Kidney (tissue), 14 donors: ENCODE results near the gene ZNF19. TPM values are rescaled to one million over a fixed set of nuclear protein-coding genes. Genes with fewer than 3 reads are reported as not detected.

Experiments
- DNase-seq, 5 donors: peaks; one replicate each; pipeline ENCODE4 v3.0.0-alpha.2; 2013 to 2020
- FAIRE-seq: peaks from 2 replicates; lab custom pipeline; 2012; peaks lifted over from hg19 to GRCh38; lab: Jason Lieb, UNC
- H3K27ac ChIP-seq, 2 donors: one replicate each; pipeline ENCODE4 v1.7.0; 2013; ENCODE audit warnings: low read depth in 2 of 2, low read length in 2 of 2, inconsistent platforms in 1 of 2
- H3K27me3 ChIP-seq: one replicate; pipeline ENCODE4 v1.7.1; 2013; ENCODE audit warnings: low read length, inconsistent platforms; ENCODE audit not compliant: control insufficient read depth, insufficient read depth
- H3K36me3 ChIP-seq, 3 donors: one replicate each; pipeline versions ENCODE4 v1.7.0 to v1.7.1; 2013; ENCODE audit warnings: low read length in 3 of 3, control low read depth in 1 of 3, inconsistent platforms in 1 of 3; ENCODE audit not compliant: insufficient read depth in 3 of 3, control insufficient read depth in 2 of 3
- H3K4me1 ChIP-seq, 3 donors: one replicate each; pipeline versions ENCODE4 v1.7.0 to v1.7.1; 2013; ENCODE audit warnings: low read length in 3 of 3, inconsistent platforms in 1 of 3, low read depth in 1 of 3; ENCODE audit not compliant: control insufficient read depth in 2 of 3, insufficient read depth in 2 of 3
- H3K4me3 ChIP-seq, 3 donors: one replicate each; pipeline versions ENCODE4 v1.7.0 to v1.8.1; 2013; ENCODE audit warnings: low read length in 3 of 3, control low read depth in 1 of 3, inconsistent platforms in 1 of 3
- H3K9ac ChIP-seq, 3 donors: one replicate each; pipeline versions ENCODE4 v1.7.0 to v1.7.1; 2013; ENCODE audit warnings: low read length in 3 of 3, control low read depth in 1 of 3, inconsistent platforms in 1 of 3
- H3K9me3 ChIP-seq, 3 donors: one replicate each; pipeline versions ENCODE4 v1.7.0 to v1.7.1; 2013; ENCODE audit warnings: low read length in 3 of 3, control low read depth in 1 of 3, inconsistent platforms in 1 of 3; ENCODE audit not compliant: control insufficient read depth in 2 of 3, insufficient read depth in 1 of 3
- CTCF ChIP-seq: IDR thresholded peaks from 3 replicates; pipeline ENCODE4 v1.5.1; 2012; ENCODE audit warnings: mild to moderate bottlenecking, moderate library complexity, borderline replicate concordance; ENCODE audit not compliant: insufficient read depth; ENCODE audit errors: extremely low read depth
- intact Hi-C: fragments of 100-400 bp; cut with DNase I; formaldehyde crosslinking; loops from one replicate; pipeline ENCODE4 v1.11.1; 2022
- polyA plus RNA-seq: library from polyadenylated mRNA; stranded (reverse); fragments of 350-450 nt; fragmentation: Illumina TruSeq; extraction: RNeasy Lipid Tissue Mini Kit (QIAGEN cat#74804); gene quantifications from one replicate; pipeline ENCODE4 v1.2.3, GENCODE V29; 2014; ENCODE audit warnings: low read depth, low replicate concordance; ENCODE audit not compliant: insufficient read depth
- total RNA-seq: library from RNA; stranded (reverse); fragmentation: NEBNext Ultra II Directional; extraction: Animal tissue kit (Norgen Biotek cat#: 25700); gene quantifications from one replicate; pipeline ENCODE4 v1.2.1, GENCODE V29; 2021
- donor health status: control.
- donor health status: control.
- donor health status: control.
- donor health status: control.
- donor health status: control.
- donor health status: DM: yes; HTN: yes; CAD: no.
- donor health status: Normal renal cell carcinoma (clear cell type).

Gene ZNF19
- total and polyA plus RNA-seq, 2 donors from 2014 or later: 5.9 to 22.3 TPM

GRCh38 chr16:71524566-71525553, 35.7 kb upstream of the ZNF19 start:
- no peaks in the 10 kb centered on the region for H3K27me3 ChIP-seq
- H3K27ac ChIP-seq: no peak overlapping the region
- H3K36me3 ChIP-seq: no peaks in the 10 kb centered on the region
- intact Hi-C loops: no loop called here
- no peaks in the 10 kb centered on the region for H3K9me3 ChIP-seq
- no peaks in the 10 kb centered on the region for H3K4me1 ChIP-seq
- FAIRE-seq (no peak), DNase-seq (no peak)
- H3K4me3 ChIP-seq: no peak overlapping the region
- no peak overlapping the region for H3K9ac ChIP-seq
- no peak for TF ChIP-seq CTCF

GRCh38 chr16:71520550-71520949, 31.4 kb upstream of the ZNF19 start:
- no peak for TF ChIP-seq CTCF
- no peaks in the 10 kb centered on the region for H3K4me1 ChIP-seq
- no peak overlapping the region for H3K9ac ChIP-seq
- H3K27me3 ChIP-seq: no peaks in the 10 kb centered on the region
- intact Hi-C loops: no loop called here
- FAIRE-seq (no peak), DNase-seq (no peak)
- no peak overlapping the region for H3K27ac ChIP-seq
- H3K4me3 ChIP-seq: no peak overlapping the region
- H3K9me3 ChIP-seq: no peaks in the 10 kb centered on the region
- H3K36me3 ChIP-seq: no peaks in the 10 kb centered on the region

GRCh38 chr16:71515026-71515425, 25.9 kb upstream of the ZNF19 start:
- H3K27me3 ChIP-seq: no peaks in the 10 kb centered on the region
- no peak overlapping the region for H3K9ac ChIP-seq
- H3K27ac ChIP-seq: no peak overlapping the region
- no peak overlapping the region for H3K4me3 ChIP-seq
- no peaks in the 10 kb centered on the region for H3K4me1 ChIP-seq
- H3K9me3 ChIP-seq: no peaks in the 10 kb centered on the region
- intact Hi-C loops: no loop called here
- FAIRE-seq: no peak
- TF ChIP-seq CTCF: no peak
- no peaks in the 10 kb centered on the region for H3K36me3 ChIP-seq
- DNase-seq: no peak
